Right atrium auricular region (tissue), 2 donors: Measurements from ENCODE around the gene PCED1B. TPM values are rescaled to one million over a fixed set of nuclear protein-coding genes. Genes with fewer than 3 reads are reported as not detected.

ENCODE experiments used
- DNase-seq: peaks from one replicate; pipeline ENCODE4 v3.0.0-alpha.2; 2019; ENCODE audit warnings: low spot score
- H3K27ac ChIP-seq, 2 donors: fragments of 200-600 bp; sonication (generic); 1 replicate in 1 of 2; 2 replicates in 1 of 2; pipeline ENCODE4 v1.5.1; 2016 to 2019
- H3K27me3 ChIP-seq, 2 donors: fragments of 200-600 bp; sonication (generic); one replicate each; pipeline versions ENCODE4 v1.5.1 to v1.6.0; 2017 to 2019
- H3K36me3 ChIP-seq: fragments of 200-600 bp; sonication (generic); one replicate; pipeline ENCODE4 v1.5.1; 2016
- H3K4me1 ChIP-seq, 2 donors: fragments of 200-600 bp; sonication (generic); one replicate each; pipeline versions ENCODE4 v1.5.1 to v1.6.0; 2017 to 2019
- H3K4me3 ChIP-seq, 2 donors: fragments of 200-600 bp; sonication (generic); 1 replicate in 1 of 2; 2 replicates in 1 of 2; pipeline ENCODE4 v1.5.1; 2017 to 2019; ENCODE audit warnings: mild to moderate bottlenecking in 1 of 2, moderate library complexity in 1 of 2
- H3K9me3 ChIP-seq, 2 donors: fragments of 200-600 bp; sonication (generic); one replicate each; pipeline ENCODE4 v1.5.1; 2019
- total RNA-seq, 2 donors: library from RNA; depleted of rRNA; stranded (reverse); fragments of >200 nt; gene quantifications; one replicate each; pipeline ENCODE4 v1.1.0, GENCODE V29; 2016
- TF ChIP-seq, protein P1 (sequence below), 2 donors: fragments of 200-600 bp; sonication (generic); IDR thresholded peaks; one replicate each; pipeline ENCODE4 v1.5.1; 2019; ENCODE audit warnings: antibody characterized with exemption in 2 of 2

The PCED1B gene
- total RNA-seq, 2 donors from 2014 or later: 0.98 to 1.4 TPM

- no peaks in the 10 kb centered on the region for H3K9me3 ChIP-seq
- H3K4me3 ChIP-seq: no peak overlapping the region
- no peak overlapping the region for H3K27ac ChIP-seq
- H3K27me3 ChIP-seq: no peaks in the 10 kb centered on the region
- DNase-seq: no peak
- TF ChIP-seq, protein P1, sequence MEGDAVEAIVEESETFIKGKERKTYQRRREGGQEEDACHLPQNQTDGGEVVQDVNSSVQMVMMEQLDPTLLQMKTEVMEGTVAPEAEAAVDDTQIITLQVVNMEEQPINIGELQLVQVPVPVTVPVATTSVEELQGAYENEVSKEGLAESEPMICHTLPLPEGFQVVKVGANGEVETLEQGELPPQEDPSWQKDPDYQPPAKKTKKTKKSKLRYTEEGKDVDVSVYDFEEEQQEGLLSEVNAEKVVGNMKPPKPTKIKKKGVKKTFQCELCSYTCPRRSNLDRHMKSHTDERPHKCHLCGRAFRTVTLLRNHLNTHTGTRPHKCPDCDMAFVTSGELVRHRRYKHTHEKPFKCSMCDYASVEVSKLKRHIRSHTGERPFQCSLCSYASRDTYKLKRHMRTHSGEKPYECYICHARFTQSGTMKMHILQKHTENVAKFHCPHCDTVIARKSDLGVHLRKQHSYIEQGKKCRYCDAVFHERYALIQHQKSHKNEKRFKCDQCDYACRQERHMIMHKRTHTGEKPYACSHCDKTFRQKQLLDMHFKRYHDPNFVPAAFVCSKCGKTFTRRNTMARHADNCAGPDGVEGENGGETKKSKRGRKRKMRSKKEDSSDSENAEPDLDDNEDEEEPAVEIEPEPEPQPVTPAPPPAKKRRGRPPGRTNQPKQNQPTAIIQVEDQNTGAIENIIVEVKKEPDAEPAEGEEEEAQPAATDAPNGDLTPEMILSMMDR (IDR thresholded peaks at IDR 0.05): no peak
- no peaks in the 10 kb centered on the region for H3K36me3 ChIP-seq
- peaks cover 0 to 6% of the 10 kb centered on the region in 2 donors for H3K4me1 ChIP-seq
Measured at GRCh38 chr12:47251919-47252318, 172.5 kb downstream of the PCED1B start.

DNA sequence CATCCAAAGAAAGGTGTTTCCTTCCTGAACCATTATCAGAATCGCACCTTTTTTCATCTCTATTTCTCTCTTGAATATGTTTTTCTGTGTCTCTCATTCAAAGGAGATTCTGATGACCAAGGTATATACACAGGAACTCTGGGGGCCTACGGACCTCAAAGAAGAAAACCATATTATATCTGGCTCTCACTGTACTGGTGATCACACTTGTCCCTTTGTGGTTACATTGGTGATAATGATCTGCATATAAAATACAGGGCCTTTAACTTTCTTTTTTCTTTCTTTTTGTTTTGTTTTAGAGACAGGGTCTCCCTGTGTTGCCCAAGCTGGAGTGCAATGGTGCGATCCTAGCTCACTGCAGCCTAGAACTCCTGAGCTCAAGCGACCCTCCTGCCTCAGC is 185.5 kb downstream of the PCED1B start:
- TF ChIP-seq, protein P1 (IDR thresholded peaks at IDR 0.05): no peak
- no peak for DNase-seq
- Histone ChIP-seq H3K4me3 (no peak overlapping the region), H3K27ac (no peak overlapping the region), H3K4me1 (no peaks in the 10 kb centered on the region), H3K9me3 (no peaks in the 10 kb centered on the region), H3K36me3 (no peaks in the 10 kb centered on the region), H3K27me3 (no peaks in the 10 kb centered on the region)

- no peak for DNase-seq
Measured at GRCh38 chr12:47265391-47265790, 186.0 kb downstream of the PCED1B start.

GRCh38 chr12:47267571-47267970 is 188.2 kb downstream of the PCED1B start:
- no peaks in the 10 kb centered on the region for H3K4me1 ChIP-seq
- no peak overlapping the region for H3K4me3 ChIP-seq
- no peaks in the 10 kb centered on the region for H3K9me3 ChIP-seq
- H3K27me3 ChIP-seq: no peaks in the 10 kb centered on the region
- TF ChIP-seq, protein P1 (IDR thresholded peaks at IDR 0.05): no peak
- no peak for DNase-seq
- no peaks in the 10 kb centered on the region for H3K36me3 ChIP-seq
- no peak overlapping the region for H3K27ac ChIP-seq

More at GRCh38 chr12:47265391-47265790, 186.0 kb downstream of the PCED1B start:
- TF ChIP-seq, protein P1 (IDR thresholded peaks at IDR 0.05): no peak
- Histone ChIP-seq H3K4me1 (no peaks in the 10 kb centered on the region), H3K36me3 (no peaks in the 10 kb centered on the region), H3K4me3 (no peak overlapping the region), H3K27me3 (no peaks in the 10 kb centered on the region), H3K27ac (no peak overlapping the region), H3K9me3 (no peaks in the 10 kb centered on the region)

GRCh38 chr12:47268501-47269454 is 189.4 kb downstream of the PCED1B start:
- TF ChIP-seq, protein P1 (IDR thresholded peaks at IDR 0.05): no peak
- H3K36me3 ChIP-seq: no peaks in the 10 kb centered on the region
- no peaks in the 10 kb centered on the region for H3K27me3 ChIP-seq
- DNase-seq: no peak
- H3K4me1 ChIP-seq: no peaks in the 10 kb centered on the region
- no peaks in the 10 kb centered on the region for H3K9me3 ChIP-seq
- H3K4me3 ChIP-seq: no peak overlapping the region
- H3K27ac ChIP-seq: no peak overlapping the region
